AG10803 (cell line): ENCODE results near the gene MASP2.
A peak's percentile ranks its signal among the peaks of the same experiment; 100 is the strongest.
"Not testable (repeated sequence)": the region's sequence is repeated elsewhere in the genome, so short reads cannot be mapped to it uniquely, and the experiment has no call there.

Experiments
- DNase-seq: peaks from one replicate; pipeline ENCODE4 v3.0.0; 2010; ENCODE audit warnings: low read depth
- H3K4me3 ChIP-seq: 2 replicates; pipeline ENCODE4 v1.5.1; 2011; ENCODE audit warnings: mild to moderate bottlenecking, low read length, control low read depth
- CTCF ChIP-seq: conservative IDR thresholded peaks from 2 replicates; pipeline ENCODE4 v1.5.1; 2011; ENCODE audit warnings: mild to moderate bottlenecking, low read length, control low read depth, inconsistent platforms

MASP2 gene

DNA sequence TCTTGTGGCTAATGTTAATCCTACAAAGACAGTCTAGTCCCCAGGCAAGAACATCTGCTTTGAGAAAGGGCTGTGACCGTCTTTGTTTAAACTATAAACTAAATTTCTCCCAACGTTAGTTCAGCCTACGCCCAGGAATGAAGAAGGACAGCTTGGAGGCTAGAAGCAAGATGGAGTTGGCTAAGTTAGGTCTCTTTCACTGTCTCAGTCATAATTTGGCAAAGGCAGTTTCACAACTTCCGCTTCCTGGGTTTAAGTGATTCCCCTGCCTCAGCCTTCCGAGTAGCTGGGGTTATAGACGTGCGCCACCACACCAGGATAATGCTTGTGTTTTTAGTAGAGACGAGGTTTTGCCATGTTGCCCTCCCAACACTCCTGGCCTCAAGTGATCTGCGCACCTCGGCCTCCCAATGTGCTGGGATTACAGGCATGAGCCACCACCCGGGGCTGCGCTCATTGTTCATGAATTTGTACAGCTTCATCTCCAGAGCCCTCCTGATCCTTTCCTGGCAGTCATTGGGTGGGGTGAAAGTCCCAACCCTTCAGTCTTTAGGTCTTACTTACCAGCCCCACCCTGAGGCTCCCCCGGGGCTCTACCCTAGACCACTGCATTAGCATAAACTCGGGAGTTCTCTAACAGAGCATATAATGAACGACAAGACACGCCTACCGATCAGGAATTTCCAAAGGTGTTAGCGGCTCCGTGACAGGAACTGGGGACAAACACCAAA, 4.9 kb upstream of the MASP2 start:
- peak; percentile 18 for DNase-seq
- no peak for TF ChIP-seq CTCF
- no peak overlapping the region for H3K4me3 ChIP-seq

DNA sequence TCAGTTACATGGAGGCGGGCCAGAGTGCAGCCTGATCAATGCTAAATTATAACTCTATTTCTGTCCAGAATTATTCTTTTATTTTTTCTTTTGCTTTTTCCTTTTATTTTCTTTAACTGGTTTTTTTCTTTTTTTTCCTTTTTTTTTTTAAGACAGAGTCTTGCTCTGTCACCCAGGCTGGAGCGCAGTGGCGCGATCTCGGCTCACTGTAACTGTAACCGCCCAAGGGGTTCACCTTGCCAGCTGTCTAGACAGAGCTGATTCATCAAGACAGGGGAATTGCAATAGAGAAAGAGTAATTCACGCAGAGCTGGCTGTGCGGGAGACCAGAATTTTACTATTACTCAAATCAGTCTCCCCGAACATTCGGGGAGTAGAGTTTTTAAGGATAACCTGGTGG, 4.1 kb upstream of the MASP2 start:
- DNase-seq, H3K4me3 ChIP-seq: not testable (repeated sequence)

GRCh38 chr1:11046270-11046566, 821 bp downstream of the MASP2 start:
- no peak for TF ChIP-seq CTCF
- no peak overlapping the region for H3K4me3 ChIP-seq

DNA sequence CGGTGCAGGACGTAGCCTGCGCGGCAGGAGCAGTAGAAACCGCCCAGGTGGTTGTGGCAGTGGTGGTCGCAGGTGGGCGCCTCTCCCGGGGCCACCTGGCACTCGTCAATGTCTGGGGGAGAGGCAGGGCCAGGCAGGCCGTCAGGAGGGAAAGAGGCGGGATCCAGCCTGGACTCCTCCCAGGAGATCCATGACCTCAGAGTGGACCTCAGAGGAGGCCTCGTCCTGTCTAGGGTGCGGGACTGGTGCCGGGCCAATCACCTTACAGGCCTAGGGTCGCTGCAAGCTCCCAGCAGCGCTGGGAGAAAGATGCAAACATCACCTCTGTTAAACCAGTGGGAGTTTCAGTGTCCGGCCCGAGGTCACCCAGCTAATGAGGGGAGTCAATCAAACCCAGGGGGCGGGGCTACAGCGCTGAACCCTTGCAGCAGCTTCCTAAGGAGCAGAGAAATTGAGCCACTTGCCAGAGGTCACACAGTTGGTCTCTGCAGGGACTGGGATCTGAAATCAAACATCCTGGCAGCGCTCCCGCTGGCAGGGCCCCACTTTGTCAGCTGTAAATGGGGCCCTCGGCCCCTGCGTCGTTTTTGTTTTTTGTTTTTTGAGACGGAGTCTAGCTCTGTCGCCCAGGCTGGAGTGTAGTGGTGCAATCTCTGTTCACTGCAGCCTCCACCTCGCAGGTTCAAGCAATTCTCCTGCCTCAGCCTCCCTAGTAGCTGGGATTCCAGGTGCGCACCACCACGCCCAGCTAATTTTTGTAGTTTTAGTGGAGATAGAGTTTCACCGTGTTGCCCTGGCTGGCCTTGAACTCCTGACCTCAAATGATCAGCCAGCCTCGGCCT, 1.4 kb downstream of the MASP2 start:
- H3K4me3 ChIP-seq = no peak overlapping the region
- DNase-seq = no peak
- TF ChIP-seq CTCF = no peak

More at GRCh38 chr1:11046270-11046566, 821 bp downstream of the MASP2 start:
- no peak for DNase-seq

DNA sequence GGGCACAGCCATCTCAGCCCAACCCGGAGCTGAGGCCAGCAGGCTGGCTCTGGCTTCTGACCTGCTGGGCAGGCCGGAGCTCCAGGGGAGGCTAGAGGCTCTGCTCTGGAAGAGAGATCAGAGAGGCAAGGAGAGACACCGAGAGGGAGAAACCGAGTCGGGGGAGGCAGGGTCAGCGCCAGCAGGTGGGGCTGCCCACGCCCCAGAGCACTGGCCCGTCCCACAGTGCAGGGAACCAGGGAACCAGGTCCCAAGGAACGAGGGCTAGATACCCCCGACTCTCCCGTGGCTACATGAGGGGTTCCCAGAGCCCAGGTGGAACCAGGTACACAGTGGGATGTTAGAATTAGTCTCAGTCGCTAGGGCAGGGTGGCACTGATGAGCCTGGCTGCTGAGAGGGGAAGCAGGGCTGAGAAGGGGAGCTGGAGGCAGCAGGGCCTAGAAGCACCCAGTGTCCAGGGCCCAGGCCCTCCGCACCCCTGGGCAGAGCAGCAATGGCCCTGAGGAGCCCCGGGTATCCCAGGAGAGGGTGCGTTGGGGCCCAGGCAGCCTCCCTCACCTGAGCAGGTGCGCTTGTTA, 2.1 kb downstream of the MASP2 start:
- H3K4me3 ChIP-seq = no peak overlapping the region
- DNase-seq = no peak
- no peak for TF ChIP-seq CTCF

GRCh38 chr1:11044086-11044848, 2.8 kb downstream of the MASP2 start:
- no peak overlapping the region for H3K4me3 ChIP-seq
- DNase-seq = no peak
- no peak for TF ChIP-seq CTCF
